Glomerular visceral epithelial cell (primary cell): ENCODE results near the gene BRD2.

Experiments
- DNase-seq: peaks from one replicate; pipeline ENCODE4 v3.0.0-alpha.2; 2016; ENCODE audit errors: extremely low spot score

BRD2 gene

DNA sequence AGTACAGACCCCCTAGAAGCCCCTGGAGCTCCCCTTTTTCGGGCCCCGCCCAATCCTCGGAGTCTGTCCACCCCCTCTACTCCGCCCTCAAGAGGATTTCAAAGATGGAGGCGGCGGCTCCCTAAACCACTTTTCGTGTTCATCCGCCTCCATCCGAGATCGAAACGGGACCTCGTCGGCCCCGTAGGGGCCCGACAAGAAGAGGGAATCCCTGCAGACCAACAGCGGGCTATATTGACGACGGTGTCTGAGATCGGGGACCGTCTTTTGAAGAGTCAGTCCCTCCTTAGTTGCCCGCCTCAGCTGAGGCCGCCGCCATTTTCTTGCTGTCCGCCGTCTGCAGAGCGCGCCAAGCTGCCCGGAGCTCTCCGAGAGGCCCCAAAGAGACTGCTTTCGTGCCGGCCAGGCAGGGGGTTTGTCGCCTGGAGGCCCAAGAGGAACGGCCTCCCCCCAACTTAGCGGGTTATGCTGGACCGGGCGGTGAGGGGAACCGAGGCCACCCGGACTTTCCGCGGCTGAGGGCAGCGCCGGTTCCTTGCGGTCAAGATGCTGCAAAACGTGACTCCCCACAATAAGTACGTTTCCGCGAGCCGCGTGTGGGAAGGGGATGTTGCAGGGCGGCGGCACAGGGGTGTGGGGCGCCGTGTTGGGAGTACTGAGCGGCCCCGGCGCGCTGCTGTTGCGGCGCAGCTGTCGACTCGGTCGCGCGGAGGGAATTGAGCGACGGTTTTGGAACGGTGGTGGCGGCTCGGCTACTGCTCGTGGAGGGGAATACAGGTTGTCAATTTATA is 4.2 kb downstream of the BRD2 start:
- DNase-seq = no peak

- peak; percentile 56 for DNase-seq
Observed at GRCh38 chr6:32973144-32974015, 5.0 kb downstream of the BRD2 start.

GRCh38 chr6:32974016-32974333 is 5.6 kb downstream of the BRD2 start:
- DNase-seq = peak; percentile 59

DNA sequence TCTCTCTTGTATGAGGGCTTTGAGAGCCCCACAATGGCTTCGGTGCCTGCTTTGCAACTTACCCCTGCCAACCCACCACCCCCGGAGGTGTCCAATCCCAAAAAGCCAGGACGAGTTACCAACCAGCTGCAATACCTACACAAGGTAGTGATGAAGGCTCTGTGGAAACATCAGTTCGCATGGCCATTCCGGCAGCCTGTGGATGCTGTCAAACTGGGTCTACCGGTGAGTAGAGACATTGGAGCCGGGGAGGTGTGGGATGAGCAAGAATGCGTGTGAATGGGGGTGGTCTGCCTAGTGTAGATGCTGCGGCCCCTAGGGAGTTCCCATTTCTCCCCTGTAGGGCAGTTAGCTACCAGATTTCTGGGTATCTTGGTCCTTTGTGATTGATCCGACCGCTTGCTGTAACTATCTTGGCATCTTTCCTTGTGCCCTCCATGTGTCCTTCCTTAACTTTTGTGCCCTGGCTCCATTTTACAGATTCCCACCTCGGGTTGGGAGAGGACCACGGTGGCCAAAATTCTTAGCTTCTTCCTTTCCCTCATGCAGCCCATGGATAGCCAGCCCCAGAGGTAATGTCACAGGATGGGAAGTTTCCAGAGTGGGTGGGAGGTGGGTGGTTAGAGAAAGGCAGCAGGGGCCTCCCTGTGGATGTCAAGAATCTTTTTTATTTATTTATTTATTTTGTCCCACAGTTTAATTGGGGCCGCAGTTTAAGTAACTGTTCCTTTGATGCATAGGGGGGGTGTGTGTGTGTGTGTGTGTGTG is 6.3 kb downstream of the BRD2 start:
- no peak for DNase-seq

GRCh38 chr6:32975886-32976285 is 7.5 kb downstream of the BRD2 start:
- DNase-seq = no peak

DNA sequence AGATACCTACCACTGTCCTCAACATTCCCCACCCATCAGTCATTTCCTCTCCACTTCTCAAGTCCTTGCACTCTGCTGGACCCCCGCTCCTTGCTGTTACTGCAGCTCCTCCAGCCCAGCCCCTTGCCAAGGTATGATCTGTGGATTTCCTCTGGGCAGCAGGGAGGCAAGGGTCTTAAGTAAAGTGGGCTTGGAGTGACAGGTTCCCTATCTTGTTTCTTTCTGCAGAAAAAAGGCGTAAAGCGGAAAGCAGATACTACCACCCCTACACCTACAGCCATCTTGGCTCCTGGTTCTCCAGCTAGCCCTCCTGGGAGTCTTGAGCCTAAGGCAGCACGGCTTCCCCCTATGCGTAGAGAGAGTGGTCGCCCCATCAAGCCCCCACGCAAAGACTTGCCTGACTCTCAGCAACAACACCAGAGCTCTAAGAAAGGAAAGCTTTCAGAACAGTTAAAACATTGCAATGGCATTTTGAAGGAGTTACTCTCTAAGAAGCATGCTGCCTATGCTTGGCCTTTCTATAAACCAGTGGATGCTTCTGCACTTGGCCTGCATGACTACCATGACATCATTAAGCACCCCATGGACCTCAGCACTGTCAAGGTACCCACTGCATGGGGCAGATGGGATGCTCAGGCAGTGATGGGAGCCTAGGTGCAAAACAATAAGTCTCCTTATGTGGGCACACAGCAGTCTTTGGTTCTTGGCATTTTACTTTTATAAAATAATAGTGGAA is 8.1 kb downstream of the BRD2 start:
- DNase-seq = no peak

GRCh38 chr6:32977272-32977952 is 9.0 kb downstream of the BRD2 start:
- DNase-seq = no peak

GRCh38 chr6:32977953-32978324 is 9.5 kb downstream of the BRD2 start:
- DNase-seq = no peak

GRCh38 chr6:32979720-32980487 is 11.5 kb downstream of the BRD2 start:
- DNase-seq = no peak

- no peak for DNase-seq
Observed at GRCh38 chr6:32980488-32981038, 12.2 kb downstream of the BRD2 start.

DNA sequence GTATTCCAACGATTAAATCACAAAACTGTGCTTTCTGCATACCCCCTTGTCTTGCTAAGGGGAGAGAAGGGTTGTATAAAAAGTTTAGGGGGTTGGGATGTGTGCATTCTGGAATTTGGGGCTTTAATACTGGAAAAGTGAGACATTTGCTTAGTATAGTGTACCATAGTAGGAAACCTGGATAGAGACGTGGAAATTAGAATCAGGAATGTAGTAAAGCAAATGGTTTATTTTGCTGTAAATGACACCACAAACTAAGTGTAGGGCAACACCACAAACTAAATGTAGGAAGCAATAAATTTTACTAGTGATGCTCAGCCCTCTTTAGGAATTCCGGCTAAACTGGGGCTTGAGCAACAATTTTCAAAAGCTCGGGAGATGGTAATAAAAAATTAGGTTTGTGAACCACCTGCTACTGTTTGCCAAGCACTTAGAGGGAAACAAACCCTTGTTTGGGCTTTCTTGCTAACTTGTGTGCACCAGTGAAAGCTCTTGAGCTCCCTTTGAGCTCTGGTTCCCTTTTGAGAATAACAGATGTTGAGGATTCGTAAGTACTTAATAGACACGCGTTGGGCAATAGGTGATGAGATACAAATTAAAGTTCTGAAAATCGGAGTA is 13.8 kb downstream of the BRD2 start:
- no peak for DNase-seq

GRCh38 chr6:32982702-32983492 is 14.5 kb downstream of the BRD2 start:
- no peak for DNase-seq

DNA sequence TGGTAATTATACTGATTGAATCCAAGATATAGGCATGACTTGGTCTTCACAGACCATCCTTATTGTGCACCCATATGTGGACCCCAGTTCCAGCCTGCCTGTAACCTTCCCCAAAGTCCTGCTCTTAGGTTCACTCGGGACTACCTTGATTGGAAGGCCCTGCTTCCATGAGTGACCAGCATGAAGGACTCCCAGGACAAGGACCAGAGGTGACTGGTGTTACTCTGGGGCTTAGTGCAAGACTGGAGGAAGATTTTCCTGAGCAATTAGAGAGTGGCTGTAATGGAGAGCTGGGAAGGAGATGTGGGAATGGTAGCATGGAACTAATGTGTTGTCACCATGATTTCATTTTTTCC is 15.1 kb downstream of the BRD2 start:
- no peak for DNase-seq

GRCh38 chr6:32983964-32984621 is 15.7 kb downstream of the BRD2 start:
- no peak for DNase-seq

- peak; percentile 89 for DNase-seq
Observed at GRCh38 chr6:32984622-32985389, 16.4 kb downstream of the BRD2 start.

DNA sequence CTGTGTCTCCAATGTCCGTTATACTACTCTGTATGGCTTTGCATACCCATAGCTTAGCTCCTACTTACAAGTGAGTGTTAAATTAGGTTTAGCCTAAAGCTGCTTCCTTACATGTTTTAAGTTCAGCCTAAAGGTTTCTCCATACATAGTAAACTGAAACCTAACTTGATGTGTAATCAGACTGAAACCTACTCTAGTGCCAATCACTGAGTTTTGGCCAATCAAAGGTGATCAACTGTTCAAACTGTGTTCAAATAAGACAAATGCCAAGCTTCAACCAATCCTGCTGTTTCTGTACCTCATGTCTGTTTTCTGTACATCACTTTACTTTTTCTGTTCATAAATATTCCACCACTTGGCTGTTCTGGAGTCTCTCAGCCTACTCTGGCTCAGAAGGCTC is 21.0 kb downstream of the BRD2 start:
- no peak for DNase-seq

DNA sequence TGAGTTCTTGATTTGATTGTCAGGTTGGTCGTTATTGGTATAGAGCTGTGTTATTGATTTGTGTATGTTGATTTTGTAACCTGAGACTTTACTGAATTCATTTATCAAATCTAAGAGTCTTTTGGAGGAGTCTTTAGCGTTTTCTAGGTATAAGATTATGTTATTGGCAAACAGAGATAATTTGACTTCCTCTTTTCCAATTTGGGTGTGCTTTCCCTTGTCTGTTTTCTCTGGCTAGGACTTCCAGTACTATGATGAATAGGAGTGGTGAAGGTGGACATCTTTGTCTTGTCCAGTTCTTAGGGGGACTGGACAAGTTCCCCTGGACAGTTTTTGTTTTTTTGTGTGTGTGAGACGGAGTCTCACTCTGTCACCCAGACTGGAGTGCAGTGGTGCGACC is 23.6 kb downstream of the BRD2 start:
- no peak for DNase-seq
